EH (cell line): Measurements from ENCODE around the gene UBAC2.
"Not testable (repeated sequence)": the region's sequence is repeated elsewhere in the genome, so short reads cannot be mapped to it uniquely, and the experiment has no call there.

Experiments
- DNase-seq: peaks from one replicate; pipeline ENCODE4 v3.0.0-alpha.2; 2015; ENCODE audit warnings: low read depth

The UBAC2 gene

DNA sequence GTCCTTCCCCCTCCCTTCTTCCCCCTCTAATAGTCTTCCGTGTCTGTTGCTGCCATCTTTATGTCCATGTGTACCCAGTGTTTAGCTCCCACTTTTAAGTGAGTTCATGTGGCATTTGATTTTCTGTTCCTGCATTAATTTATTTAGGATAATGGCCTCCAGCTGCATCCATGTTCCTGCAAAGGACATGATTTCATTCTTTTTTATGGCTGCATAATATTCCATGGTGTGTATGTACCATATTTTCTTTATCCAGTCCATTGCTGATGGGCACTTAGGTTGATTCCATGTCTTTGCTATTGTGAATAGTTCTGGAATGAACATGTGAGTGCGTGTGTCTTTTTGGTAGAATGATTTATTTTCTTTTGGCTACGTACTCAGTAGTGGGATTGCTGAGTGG lies 48.5 kb downstream of the UBAC2 start:
- DNase-seq = not testable (repeated sequence)

DNA sequence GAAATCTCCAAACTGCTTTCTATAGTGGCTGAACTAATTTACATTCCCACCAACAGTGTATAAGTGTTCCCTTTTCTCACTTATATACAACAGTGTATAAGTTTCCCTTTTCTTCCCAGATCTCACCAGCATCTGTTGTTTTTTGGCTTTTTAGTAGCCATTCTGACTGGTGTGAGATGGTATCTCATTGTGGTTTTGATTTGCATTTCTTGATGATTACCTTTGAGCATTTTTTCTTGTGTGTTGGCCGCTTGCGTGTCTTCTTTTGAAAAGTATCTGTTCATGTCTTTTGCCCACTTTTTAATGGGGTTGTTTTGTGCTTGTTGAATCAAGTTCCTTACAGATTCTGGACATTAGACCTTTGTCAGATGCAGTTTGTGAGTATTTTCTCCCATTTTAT lies 49.0 kb downstream of the UBAC2 start:
- DNase-seq = not testable (repeated sequence)

DNA sequence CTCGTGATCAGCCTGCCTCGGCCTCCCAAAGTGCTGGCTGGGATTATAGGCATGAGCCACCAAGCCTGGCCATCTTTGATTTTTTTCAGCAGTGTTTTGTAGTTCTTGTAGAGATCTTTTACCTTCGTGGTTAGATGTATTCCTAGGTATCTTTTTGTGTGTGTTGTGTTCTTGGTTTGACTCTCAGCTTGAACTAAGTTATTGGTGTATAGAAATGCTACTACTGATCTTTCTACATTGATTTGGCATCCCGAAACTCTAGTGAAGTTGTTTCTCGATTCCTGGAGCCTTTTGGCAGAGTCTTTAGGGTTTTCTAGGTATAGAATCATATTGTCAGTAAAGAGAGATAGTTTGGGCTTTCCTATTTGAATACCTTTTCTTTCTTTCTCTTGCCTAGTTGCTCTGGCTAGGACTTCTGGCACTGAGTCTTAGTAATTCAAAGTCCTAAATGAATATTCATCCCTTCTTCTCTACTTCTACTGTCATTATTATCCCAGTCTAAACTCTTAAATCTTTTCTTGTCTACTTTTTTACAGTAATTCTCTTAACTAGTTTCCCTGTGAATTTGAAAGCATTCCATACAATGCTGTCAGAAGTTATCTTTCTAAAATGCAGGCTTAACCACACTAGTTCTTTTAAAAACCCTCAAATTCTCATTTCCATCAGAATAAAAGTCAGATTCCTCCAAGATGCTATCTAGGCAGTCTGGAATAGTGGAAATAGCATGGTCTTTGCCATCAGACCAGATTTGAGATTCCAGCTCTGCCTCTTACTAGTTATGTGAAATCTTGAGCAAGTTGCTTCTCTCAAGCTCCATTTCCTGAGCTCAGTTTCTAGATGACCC lies 50.5 kb downstream of the UBAC2 start:
- peak; percentile 47 for DNase-seq

DNA sequence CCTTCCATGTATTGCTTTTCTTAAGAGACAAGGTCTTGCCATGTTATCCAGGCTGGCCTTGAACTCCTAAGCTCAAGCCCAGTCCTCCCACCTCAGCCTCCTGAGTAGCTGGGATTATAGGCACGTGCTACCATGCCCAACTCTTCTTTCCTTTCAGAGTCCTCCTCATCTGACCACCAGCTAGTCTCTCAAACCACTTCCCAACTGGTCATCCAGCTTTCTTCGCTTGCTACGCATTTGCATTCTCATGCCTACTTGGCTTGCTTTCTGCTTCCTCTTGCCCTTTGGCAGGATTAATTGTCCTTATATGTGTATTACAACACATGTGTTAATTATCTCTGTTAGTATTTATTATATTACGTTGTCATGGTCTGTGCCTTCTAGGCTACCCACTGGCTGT lies 51.3 kb downstream of the UBAC2 start:
- no peak for DNase-seq

DNA sequence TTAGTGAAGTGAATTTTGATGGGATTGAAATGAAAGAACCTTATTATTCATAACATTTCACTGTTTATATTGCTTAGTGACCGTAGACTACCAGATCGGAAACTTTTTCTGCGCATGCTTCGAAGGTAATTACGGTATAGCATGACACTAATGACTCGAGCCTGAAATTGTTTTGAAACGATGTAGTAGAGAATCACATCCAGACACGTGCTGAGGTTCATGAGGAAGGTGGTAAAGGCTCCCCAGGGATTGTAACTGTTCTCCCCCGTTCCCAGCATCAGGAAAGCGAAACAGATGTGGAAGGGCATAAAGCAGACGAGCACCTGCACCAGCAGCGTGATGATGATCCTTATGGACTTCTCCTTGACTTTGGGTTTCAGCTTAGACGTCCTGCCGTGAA lies 54.2 kb downstream of the UBAC2 start:
- DNase-seq = no peak

DNA sequence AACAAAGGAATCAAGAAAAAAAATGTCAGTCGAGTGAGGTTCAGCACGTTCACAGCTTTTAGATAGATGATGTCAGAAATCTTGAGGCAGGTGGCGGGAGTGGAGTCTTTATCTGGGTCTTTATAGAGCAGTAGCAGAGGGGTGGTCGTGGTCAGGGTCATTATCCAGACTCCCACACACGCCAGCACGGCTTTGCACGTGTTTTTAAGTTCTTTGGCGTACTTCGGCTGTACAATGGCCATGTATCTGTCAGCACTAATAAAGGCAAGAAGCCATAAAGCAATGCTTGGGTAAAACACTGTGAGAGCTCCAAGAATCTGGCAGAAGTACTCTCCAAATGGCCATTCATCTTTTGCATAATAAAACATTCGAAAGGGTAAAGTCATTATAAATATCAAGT lies 54.6 kb downstream of the UBAC2 start:
- DNase-seq = no peak

DNA sequence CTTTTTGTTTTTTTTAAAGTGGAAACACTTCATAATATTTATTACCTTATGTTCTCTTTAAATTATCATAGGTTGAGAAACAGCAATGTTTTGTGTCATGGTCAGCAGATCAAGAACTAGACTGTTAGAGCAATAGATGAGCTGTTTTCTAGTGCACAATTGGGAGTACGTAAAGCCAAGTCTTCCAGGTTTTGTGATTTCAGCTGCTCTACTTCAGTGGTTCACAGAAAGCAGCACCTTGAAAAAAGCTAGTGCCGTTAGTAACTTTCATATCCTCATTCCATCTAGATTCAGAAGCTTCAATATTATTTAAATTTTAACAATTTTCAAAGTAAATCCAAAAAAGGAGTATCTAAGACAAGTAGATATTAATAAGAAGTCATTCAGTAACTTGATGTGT lies 55.6 kb downstream of the UBAC2 start:
- no peak for DNase-seq

DNA sequence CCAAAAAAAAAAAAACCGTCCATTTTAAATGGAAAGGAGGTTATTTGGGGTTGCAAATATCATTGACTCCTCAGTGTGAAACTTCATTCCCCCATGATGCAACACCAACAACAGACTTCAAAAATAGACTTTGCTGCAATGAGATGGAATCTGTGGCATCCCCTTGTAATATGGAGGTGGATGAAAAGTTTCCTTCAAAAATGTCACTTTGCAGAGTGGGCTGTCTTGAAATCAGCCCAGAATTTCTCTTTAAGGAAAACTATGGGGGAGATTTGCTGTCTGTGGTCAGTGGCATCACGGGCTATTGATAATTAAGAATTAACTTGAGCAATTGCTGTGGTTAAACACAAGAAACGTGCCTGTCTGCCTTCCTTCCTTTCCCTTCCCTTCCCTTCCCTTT lies 56.1 kb downstream of the UBAC2 start:
- peak; percentile 72 for DNase-seq

DNA sequence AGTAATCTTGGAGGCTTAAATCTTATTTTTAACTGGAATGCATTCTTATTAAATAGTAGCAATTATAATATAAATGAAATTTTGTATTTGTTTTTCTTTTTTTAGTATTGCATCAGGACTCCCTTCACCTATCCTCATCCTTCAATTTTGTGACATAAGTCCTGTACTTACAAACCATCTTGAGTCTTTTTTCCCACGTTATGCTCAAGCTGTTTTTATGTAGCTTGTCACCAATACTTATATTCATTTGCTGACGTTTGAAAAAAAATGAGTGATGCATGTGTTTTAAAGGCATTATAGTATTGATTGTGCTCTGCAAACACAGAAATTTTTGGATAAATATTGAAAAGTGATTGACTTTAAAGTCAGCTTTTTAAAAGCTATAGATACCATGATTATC lies 56.6 kb downstream of the UBAC2 start:
- no peak for DNase-seq

DNA sequence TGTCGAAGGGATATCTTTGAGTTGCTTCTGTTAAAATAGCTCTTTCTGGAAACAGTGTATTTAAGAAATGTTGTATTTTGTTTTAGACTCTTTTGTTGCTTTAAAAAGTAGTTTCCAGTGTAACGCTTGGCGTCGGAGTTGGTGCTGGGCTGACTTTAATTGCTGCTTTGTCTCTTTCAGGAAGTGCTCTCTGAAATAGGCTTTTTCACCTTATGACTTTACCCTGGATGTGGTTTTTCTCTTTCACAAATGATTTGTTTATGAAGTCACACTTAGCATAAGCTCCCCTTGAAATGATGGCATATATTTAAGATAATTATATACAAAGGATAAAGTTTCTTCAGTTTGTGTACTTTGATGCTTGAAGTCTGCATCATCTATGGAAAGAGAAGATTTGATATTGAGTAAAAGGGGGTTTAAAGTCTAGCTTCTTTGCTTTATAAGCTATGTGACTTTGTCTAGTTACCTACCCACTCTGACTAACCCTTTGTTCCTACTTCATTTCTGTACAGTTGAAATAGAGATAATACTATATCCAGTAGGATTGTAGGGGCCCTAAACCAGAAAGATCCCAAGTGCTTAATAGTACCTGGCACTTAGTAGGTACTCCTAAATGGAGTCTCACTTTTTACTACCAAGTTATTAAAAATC lies 57.7 kb downstream of the UBAC2 start, which contains the start of gene GPR18:
TSS of gene GPR18 (minus strand) at position 170 of the 651 bp plus-strand sequence. CDS start 2,507 bp downstream, outside the sequence.
- DNase-seq = no peak

DNA sequence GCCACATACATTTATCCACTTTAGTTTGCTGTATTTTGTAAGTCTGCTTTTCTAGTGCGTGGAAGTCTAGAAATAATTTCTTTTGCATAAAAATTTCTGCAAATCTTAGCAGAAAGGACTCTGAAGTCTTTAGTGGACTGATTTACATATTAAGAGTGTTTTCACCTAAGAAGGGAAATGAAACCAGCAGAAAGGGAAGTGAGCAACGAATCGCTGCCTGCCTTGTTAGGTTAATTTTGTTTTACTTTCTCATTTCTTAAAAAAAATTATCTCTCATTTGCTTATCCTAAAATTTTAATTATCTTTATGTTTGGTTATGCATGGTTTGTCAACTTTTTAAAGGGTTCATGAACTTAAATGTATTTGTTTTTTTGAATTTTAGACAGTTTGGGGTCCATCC lies 58.3 kb downstream of the UBAC2 start:
- DNase-seq = no peak

DNA sequence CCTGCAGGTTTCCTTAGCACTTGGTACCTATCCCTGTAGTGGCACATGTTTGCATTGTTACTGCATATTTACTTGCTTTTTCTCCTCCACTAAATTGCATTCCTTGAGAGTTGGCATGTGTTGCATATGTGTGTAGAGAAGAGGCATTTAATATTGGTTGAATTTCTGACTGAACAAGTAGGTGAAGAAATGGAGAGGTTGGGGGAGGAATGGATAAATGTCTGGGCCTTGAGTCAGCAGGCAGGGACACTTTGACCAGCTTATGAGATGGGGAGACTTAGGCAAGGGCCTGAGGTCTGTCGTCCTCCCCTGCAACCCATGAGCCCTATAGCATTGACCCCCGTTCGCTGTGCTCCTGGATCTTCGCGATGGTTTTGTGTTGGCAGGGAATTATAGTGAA lies 59.6 kb downstream of the UBAC2 start:
- peak; percentile 35 for DNase-seq

DNA sequence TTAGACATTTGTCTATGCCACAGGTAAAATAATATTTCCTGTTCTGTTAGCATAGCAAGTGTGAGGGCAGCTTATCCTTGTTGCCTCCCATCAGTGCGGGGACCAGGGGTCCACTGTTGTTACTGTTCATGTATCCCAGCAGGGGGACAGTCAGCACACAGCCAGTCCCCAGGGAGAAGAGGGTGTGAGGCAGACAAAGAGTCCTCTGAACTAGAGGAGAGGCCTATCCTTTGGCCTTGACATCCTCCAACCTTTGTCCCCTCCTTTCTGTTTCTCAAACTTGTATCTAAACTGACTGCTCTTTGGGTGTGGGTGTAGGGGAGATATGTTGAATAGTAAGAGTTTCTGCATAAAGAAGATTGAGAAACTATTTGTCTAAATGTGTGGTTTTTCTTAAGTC lies 60.4 kb downstream of the UBAC2 start:
- no peak for DNase-seq

DNA sequence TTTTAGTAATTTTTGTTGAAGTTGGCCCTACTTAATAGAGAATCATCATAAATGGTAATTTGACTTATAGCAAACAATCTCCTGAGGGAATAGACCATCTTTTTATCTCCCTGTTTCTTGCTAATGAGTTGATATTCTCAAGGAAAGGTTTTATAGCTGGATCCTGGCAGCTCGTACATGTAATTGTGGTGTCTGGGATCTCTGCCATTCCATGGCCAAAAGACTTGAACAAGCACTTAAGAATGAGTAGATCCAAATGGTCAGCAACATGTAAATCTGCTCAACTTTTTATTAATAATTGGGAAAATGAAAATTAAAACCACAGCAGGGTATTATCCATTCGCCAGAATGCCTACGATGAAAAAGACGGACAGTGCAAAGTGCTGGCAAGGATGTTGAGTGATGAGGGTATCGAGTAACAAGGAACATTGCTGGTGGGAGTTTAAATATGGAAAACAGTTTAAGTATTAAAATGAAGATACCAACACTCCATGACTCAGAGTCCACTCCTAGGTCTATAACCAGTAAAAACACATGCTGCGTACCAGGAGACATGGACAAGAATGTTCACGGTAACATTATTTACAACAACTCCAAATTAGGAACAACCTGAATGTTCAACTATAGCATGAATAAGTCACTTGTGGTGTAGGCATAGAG lies 62.6 kb downstream of the UBAC2 start:
- DNase-seq = no peak

DNA sequence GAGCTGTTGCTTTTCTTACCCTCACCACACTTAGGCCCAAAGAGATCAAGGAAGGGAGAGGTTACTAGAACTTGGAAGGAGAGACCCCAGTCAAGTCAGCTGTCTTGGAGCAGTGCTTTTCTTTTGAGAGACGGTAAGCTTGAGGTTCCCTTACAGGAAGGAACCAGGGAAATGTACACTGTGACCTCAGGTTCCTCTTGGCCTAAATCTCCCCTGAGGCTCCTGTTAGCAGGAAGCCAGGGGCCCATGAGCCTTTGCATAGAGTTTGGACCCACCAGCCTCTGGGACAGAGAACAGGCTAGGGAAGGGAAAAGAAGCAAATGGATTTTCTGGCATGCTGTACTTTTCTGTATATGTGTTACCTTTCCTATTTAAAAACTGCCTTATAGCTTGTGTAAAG lies 63.4 kb downstream of the UBAC2 start:
- DNase-seq = no peak

DNA sequence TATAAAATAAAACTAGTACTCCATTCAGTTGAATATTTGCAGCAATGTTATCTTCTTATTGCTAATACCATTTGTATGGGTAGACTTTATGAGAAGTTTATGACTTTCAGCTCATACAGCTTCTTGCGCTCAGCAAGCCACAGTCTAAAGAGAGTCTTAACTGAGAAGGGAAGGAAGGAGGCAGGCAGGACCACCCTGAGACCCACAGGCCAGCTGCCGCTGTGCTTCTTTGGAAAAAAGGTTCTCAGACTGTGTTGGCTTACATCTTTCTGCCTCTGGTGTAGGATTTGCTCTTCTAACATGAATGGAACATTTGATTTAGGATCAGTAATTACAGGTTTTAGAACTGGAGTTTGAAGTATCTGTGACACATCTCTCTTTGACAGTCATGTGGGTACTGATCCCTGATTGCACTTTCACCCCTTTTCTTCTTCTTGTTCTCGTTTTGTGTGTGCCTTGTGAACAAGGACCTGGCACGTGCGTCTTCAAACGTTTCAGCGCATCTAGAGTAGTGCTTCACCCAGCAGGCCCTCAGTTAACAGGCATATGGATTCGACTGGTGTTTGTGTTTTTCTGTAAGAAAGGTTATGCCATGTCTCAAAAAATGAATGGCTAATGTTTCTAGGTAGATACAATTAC lies 64.6 kb downstream of the UBAC2 start:
- no peak for DNase-seq

DNA sequence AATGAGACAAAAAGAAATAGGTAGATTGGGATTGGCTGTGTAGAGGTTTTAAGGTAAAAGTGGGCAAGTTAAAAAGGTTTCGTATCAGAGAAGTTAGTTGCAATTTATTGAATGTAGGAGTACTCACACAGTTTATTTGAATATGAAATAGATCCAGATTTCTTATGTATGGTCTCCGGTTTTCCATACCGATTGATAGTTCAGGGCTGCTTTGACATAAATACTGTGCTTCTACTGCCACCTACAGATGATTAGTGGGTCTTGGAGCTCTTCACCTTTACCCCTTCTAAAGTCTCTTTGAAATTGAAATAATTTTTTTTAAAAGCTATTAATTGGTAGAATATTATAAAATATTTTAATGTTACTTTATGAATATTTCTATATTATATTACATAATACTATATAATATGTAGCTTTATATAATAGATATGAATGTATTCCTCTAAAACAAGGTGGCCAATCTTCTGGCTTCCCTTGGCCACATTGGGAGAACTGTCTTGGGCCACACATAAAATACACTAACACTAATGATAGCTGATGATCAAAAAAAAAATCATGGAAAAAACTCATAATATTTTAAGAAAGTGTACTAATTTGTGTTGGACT lies 65.3 kb downstream of the UBAC2 start:
- peak; percentile 69 for DNase-seq

DNA sequence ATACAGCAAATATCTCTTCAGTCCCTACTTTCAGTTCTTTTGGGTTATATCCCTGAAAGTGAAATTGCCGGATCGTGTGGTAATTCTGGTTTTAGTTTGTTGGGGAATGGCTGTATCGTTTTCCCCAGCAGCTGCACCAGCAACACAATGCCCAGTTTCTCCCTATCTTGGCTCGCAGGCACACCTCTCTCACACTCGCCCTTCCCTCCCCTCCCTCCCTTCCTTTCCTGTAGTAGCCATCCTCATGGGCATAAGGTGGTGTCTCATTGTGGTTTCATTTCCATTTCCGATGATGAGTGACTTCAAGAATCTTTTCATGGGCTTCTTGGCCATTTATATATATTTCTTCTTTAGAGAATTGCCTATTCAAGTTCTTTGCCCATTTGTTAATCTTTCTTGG lies 66.2 kb downstream of the UBAC2 start:
- no peak for DNase-seq

DNA sequence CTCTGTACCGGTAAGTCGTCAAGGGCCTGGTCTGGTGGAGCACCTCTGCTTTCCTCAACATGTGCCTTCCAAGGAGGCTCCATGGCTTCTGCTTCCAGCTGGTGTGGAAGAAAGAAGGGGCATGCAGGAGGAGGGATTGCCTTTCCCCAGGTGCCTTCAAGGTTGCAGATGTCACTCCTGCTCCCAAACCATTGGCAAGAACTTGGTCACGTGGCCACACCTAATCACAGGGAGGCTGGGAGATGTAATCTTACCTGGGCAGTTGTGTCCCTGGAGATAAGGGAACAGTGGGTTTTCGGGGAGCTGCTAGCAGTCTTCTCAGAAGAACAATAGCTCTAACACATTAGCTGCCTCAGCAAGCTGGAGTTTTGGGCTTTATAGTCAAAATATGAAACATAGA lies 67.3 kb downstream of the UBAC2 start:
- no peak for DNase-seq

DNA sequence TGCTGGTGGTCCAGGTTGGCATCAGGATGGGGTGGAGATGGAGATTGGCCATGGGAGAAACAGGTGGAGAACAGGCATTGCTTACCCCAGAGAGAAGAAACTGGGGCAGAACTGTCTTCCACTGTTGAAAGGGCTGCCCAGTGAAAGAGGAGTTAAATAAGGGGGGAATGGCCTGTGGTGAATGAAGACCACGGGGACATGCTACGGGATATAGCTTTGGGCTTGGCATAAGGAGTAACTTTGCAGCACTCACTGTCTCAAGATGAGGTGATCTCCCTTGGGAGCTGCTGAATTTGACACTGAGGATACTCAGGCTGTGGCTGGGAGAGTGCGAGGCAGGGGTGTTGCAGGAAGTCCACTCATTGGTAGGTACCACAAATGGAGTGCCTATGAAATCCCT lies 68.2 kb downstream of the UBAC2 start:
- no peak for DNase-seq

DNA sequence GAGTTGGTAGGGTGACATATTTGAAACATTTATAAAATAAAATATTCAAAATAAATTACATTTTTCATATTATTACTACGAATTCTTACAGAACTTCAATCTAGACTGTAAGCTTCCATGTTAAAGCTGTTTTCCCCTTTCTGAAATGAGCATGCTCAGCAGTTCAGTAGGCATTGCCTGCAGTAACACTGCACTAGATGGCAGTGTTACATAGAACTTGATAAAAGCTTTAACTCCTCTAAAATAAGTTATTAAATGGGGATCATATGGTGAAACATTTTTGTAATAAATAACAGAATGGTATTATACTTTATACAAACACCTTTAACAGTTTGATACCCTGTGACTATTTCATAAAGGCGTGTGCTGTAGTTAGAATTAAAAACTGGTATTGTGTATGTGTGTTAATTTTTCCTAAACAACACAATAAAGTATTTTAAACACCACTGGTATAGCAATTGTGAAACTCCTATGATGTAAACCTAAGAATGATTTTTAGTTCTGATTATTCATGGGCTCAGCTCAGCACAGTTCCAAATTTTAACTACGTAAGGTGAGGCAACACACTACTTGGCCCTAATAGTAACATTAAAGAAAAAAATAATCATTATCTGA lies 69.1 kb downstream of the UBAC2 start:
- DNase-seq = peak; percentile 69

DNA sequence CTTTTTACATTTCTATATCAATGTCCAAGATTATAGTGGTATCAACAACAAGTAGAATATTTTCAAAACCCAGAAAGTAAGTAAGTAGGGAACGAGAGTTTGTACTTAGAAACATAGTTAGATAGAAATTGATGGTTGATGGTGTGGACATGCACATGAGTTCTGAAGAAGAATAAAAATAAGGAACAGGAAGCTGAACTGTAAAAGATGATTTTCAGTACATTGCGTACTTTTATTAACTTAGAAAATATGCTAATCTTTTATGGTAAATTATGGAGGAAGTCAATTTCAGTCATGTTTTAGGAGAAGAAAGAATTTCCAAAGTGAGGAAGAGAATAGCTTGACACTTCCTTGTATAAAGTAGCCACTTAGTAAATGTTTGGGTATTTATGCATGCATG lies 69.9 kb downstream of the UBAC2 start:
- DNase-seq = no peak
